Hypothalamus (tissue), 51 donors: ENCODE data around the gene EDN2.

Source experiments
- DNase-seq, 51 donors: peaks; one replicate each; lab custom pipeline; 2025; lab: John Stamatoyannopoulos, UW

The EDN2 gene

GRCh38 chr1:41500378-41500777, 15.9 kb upstream of the EDN2 start:
- DNase-seq: peak in 1 of 51 donors; percentile 30

- no peak for DNase-seq
Measured at GRCh38 chr1:41499591-41499990, 15.1 kb upstream of the EDN2 start.

GRCh38 chr1:41498804-41499203, 14.3 kb upstream of the EDN2 start:
- peak in 1 of 51 donors; percentile 14 for DNase-seq

GRCh38 chr1:41498391-41498790, 13.9 kb upstream of the EDN2 start:
- peak in 2 of 51 donors; percentile 13 to 18 for DNase-seq

- DNase-seq: no peak
Measured at GRCh38 chr1:41497461-41498030, 13.1 kb upstream of the EDN2 start.

GRCh38 chr1:41497056-41497440, 12.6 kb upstream of the EDN2 start:
- no peak for DNase-seq

GRCh38 chr1:41496080-41497055, 11.9 kb upstream of the EDN2 start:
- peak in 11 of 51 donors; percentile 13 to 59 (median 33) for DNase-seq

GRCh38 chr1:41495210-41495948, 10.9 kb upstream of the EDN2 start:
- DNase-seq: peak in 21 of 51 donors; percentile 9 to 52 (median 28)

GRCh38 chr1:41494351-41495209, 10.1 kb upstream of the EDN2 start:
- DNase-seq: no peak

GRCh38 chr1:41493626-41494350, 9.3 kb upstream of the EDN2 start:
- no peak for DNase-seq

GRCh38 chr1:41493117-41493536, 8.6 kb upstream of the EDN2 start:
- DNase-seq: no peak

GRCh38 chr1:41492341-41492848, 7.9 kb upstream of the EDN2 start:
- DNase-seq: no peak

- DNase-seq: no peak
Measured at GRCh38 chr1:41490911-41491310, 6.4 kb upstream of the EDN2 start.

GRCh38 chr1:41489561-41489960, 5.1 kb upstream of the EDN2 start:
- DNase-seq: no peak

- no peak for DNase-seq
Measured at GRCh38 chr1:41488040-41488951, 3.8 kb upstream of the EDN2 start.

- peak in 1 of 51 donors; percentile 18 for DNase-seq
Measured at GRCh38 chr1:41487126-41488039, 2.9 kb upstream of the EDN2 start.
